H1 (cell line): Measurements from ENCODE around the gene STIM2. TPM values are rescaled to one million over a fixed set of nuclear protein-coding genes. Genes with fewer than 3 reads are reported as not detected.

Experiments
- CTCF ChIA-PET: fragments of 300-600 bp; sonication (Branson Sonifier 250); formaldehyde crosslinking; loops from one replicate; lab custom pipeline; 2021; ENCODE audit not compliant: partially characterized antibody; lab: Charles Lee
- POLR2A ChIA-PET: fragments of 300-600 bp; sonication (Branson Sonifier 250); formaldehyde crosslinking; loops from one replicate; lab custom pipeline; 2021; ENCODE audit warnings: inconsistent platforms; ENCODE audit not compliant: partially characterized antibody; lab: Charles Lee
- DNase-seq, 2 experiments: peaks; one replicate each; pipeline versions ENCODE4 v3.0.0 to v3.0.0-alpha.2; 2010 to 2022; ENCODE audit warnings: low spot score in 2 of 2, low read depth in 1 of 2, mixed read lengths in 1 of 2
- FAIRE-seq: peaks from 2 replicates; lab custom pipeline; 2011; peaks lifted over from hg19 to GRCh38; lab: Jason Lieb, UNC
- H2AFZ ChIP-seq: 2 replicates; pipeline ENCODE4 v1.8.1; 2012; ENCODE audit warnings: low read length, inconsistent platforms
- H2AK5ac ChIP-seq: 2 replicates; pipeline ENCODE4 v1.6.1; 2013; ENCODE audit warnings: low read depth, low read length
- H2BK120ac ChIP-seq: replicated peaks from 2 replicates; pipeline ENCODE3; 2013; ENCODE audit warnings: low read depth, low read length, inconsistent platforms
- H2BK12ac ChIP-seq: 2 replicates; pipeline ENCODE4 v1.6.1; 2013; ENCODE audit warnings: low read depth, low read length
- H2BK15ac ChIP-seq: 2 replicates; pipeline ENCODE4 v1.6.1; 2013; ENCODE audit warnings: low read length
- H2BK20ac ChIP-seq: 2 replicates; pipeline ENCODE4 v1.6.1; 2013; ENCODE audit warnings: low read length
- H2BK5ac ChIP-seq: 2 replicates; pipeline ENCODE4 v1.6.1; 2013; ENCODE audit warnings: low read depth, low read length
- H3K14ac ChIP-seq: 2 replicates; pipeline ENCODE4 v1.6.1; 2013; ENCODE audit warnings: inconsistent platforms; ENCODE audit not compliant: insufficient read length
- H3K18ac ChIP-seq: 2 replicates; pipeline ENCODE4 v1.6.1; 2013; ENCODE audit warnings: low read length; ENCODE audit errors: extremely low read depth
- H3K23ac ChIP-seq: 2 replicates; pipeline ENCODE4 v1.6.1; 2013; ENCODE audit warnings: inconsistent platforms; ENCODE audit not compliant: insufficient read length
- H3K23me2 ChIP-seq: 2 replicates; pipeline ENCODE4 v1.6.1; 2013; ENCODE audit warnings: low read depth, low read length
- H3K27ac ChIP-seq: 2 replicates; pipeline ENCODE4 v1.6.1; 2011; ENCODE audit warnings: low read depth, low read length, inconsistent platforms
- H3K27me3 ChIP-seq, 4 experiments: replicated peaks in 1 of 4; 1 replicate in 1 of 4; 2 replicates in 3 of 4; pipeline versions ENCODE4 v1.6.1 to v1.8.1; 2011 to 2013; ENCODE audit warnings: low read length in 3 of 4, mild to moderate bottlenecking in 3 of 4, inconsistent platforms in 2 of 4, mixed read lengths in 2 of 4, moderate library complexity in 1 of 4; ENCODE audit not compliant: control insufficient read depth in 3 of 4, insufficient read depth in 3 of 4; ENCODE audit errors: extremely low read depth in 1 of 4
- H3K36me3 ChIP-seq, 4 experiments: 2 replicates each; pipeline versions ENCODE4 v1.6.1 to v1.8.1; 2011 to 2013; ENCODE audit warnings: mild to moderate bottlenecking in 4 of 4, low read length in 3 of 4, moderate library complexity in 2 of 4, control low read depth in 1 of 4, inconsistent platforms in 1 of 4; ENCODE audit not compliant: insufficient read depth in 4 of 4, control insufficient read depth in 2 of 4
- H3K4ac ChIP-seq: replicated peaks from 2 replicates; pipeline ENCODE3; 2013; ENCODE audit warnings: low read length, low read depth, mixed read lengths, inconsistent platforms; ENCODE audit not compliant: insufficient read length
- H3K4me1 ChIP-seq, 4 experiments: replicated peaks in 1 of 4; 1 replicate in 1 of 4; 2 replicates in 3 of 4; pipeline versions ENCODE4 v1.6.1 to v1.8.1; 2011 to 2013; ENCODE audit warnings: low read length in 3 of 4, inconsistent platforms in 2 of 4, mixed read lengths in 1 of 4; ENCODE audit not compliant: insufficient read depth in 4 of 4, control insufficient read depth in 3 of 4
- H3K4me2 ChIP-seq, 2 experiments: 2 replicates each; pipeline versions ENCODE4 v1.6.1 to v1.8.1; 2011 to 2013; ENCODE audit warnings: low read depth in 2 of 2, low read length in 2 of 2, control low read depth in 1 of 2, inconsistent platforms in 1 of 2, mild to moderate bottlenecking in 1 of 2; ENCODE audit not compliant: insufficient read depth in 1 of 2
- H3K4me3 ChIP-seq, 4 experiments: fragments of 200-600, 300-600 bp in 1 of 4; sonication (generic), shearing (Covaris generic), sonication (Bioruptor Twin) in 1 of 4; 2 replicates each; pipeline versions ENCODE4 v1.5.1 to v1.8.1; 2011 to 2016; ENCODE audit warnings: low read length in 4 of 4, low read depth in 3 of 4, control low read depth in 2 of 4, inconsistent platforms in 2 of 4, mild to moderate bottlenecking in 2 of 4, mixed read lengths in 1 of 4, moderate library complexity in 1 of 4; ENCODE audit not compliant: insufficient read depth in 2 of 4; ENCODE audit errors: extremely low read depth in 1 of 4
- H3K56ac ChIP-seq: replicated peaks from 2 replicates; pipeline ENCODE3; 2013; ENCODE audit warnings: low read depth, mild to moderate bottlenecking, mixed read lengths, low read length, inconsistent platforms; ENCODE audit not compliant: insufficient read length
- H3K79me1 ChIP-seq: 2 replicates; pipeline ENCODE4 v1.6.1; 2013; ENCODE audit warnings: low read depth, low read length, control low read depth
- H3K79me2 ChIP-seq, 2 experiments: 2 replicates each; pipeline versions ENCODE4 v1.6.1 to v1.8.1; 2012 to 2013; ENCODE audit warnings: low read length in 2 of 2, mild to moderate bottlenecking in 2 of 2, inconsistent platforms in 1 of 2; ENCODE audit not compliant: insufficient read depth in 2 of 2, control insufficient read depth in 1 of 2
- H3K9ac ChIP-seq, 4 experiments: replicated peaks in 1 of 4; 1 replicate in 1 of 4; 2 replicates in 3 of 4; pipeline versions ENCODE4 v1.6.1 to v1.8.1; 2011 to 2013; ENCODE audit warnings: low read depth in 3 of 4, low read length in 3 of 4, control low read depth in 2 of 4, mild to moderate bottlenecking in 2 of 4, moderate library complexity in 2 of 4, inconsistent platforms in 1 of 4; ENCODE audit errors: extremely low read depth in 1 of 4
- H3K9me3 ChIP-seq, 2 experiments: 2 replicates each; pipeline versions ENCODE4 v1.6.1 to v1.8.1; 2012 to 2013; ENCODE audit warnings: mild to moderate bottlenecking in 2 of 2, moderate library complexity in 2 of 2, control low read depth in 1 of 2, inconsistent platforms in 1 of 2, low read depth in 1 of 2, low read length in 1 of 2, mixed read lengths in 1 of 2; ENCODE audit not compliant: insufficient read depth in 2 of 2
- H4K20me1 ChIP-seq, 2 experiments: replicated peaks in 1 of 2; 2 replicates each; pipeline versions ENCODE3 to v1.8.1; 2011 to 2013; ENCODE audit warnings: inconsistent platforms in 2 of 2, low read length in 2 of 2, mild to moderate bottlenecking in 1 of 2; ENCODE audit not compliant: insufficient read depth in 2 of 2, control insufficient read depth in 1 of 2
- H4K5ac ChIP-seq: 2 replicates; pipeline ENCODE4 v1.6.1; 2013; ENCODE audit warnings: low read length, low read depth, mixed read lengths, inconsistent platforms; ENCODE audit not compliant: insufficient read length
- H4K8ac ChIP-seq: 2 replicates; pipeline ENCODE4 v1.8.0; 2013; ENCODE audit warnings: mild to moderate bottlenecking, moderate library complexity, low read length, inconsistent platforms; ENCODE audit not compliant: insufficient read depth; ENCODE audit errors: extremely low read depth
- H4K91ac ChIP-seq: replicated peaks from 2 replicates; pipeline ENCODE3; 2013; ENCODE audit warnings: low read length, mixed read lengths, inconsistent platforms; ENCODE audit not compliant: insufficient read length
- CBX5 ChIP-seq: fragments of 300-800, 300-1000 bp; sonication (generic); IDR thresholded peaks from 2 replicates; pipeline ENCODE4 v1.7.1; 2016; ENCODE audit warnings: antibody characterized with exemption, low read length, low read depth
- CBX8 ChIP-seq: fragments of 300-800, 300-1000 bp; sonication (generic); IDR thresholded peaks from 2 replicates; pipeline ENCODE4 v1.7.1; 2016; ENCODE audit warnings: low read depth, low read length, borderline replicate concordance
- CEBPB ChIP-seq: IDR thresholded peaks from 2 replicates; pipeline ENCODE4 v1.6.1; 2012; ENCODE audit warnings: low read depth, low read length
- CREB1 ChIP-seq: IDR thresholded peaks from 2 replicates; pipeline ENCODE4 v1.6.1; 2012; ENCODE audit warnings: inconsistent platforms
- HDAC6 ChIP-seq: IDR thresholded peaks from one replicate; pipeline ENCODE4 v1.7.1; 2012; ENCODE audit warnings: low read depth, mild to moderate bottlenecking, inconsistent platforms, low read length, moderate library complexity
- KDM4A ChIP-seq: IDR thresholded peaks from one replicate; pipeline ENCODE4 v1.7.1; 2012; ENCODE audit warnings: low read depth, mild to moderate bottlenecking, moderate library complexity, low read length, inconsistent platforms; ENCODE audit not compliant: severe bottlenecking
- MAX ChIP-seq: IDR thresholded peaks from 2 replicates; pipeline ENCODE4 v1.6.1; 2012; ENCODE audit warnings: inconsistent platforms
- PHF8 ChIP-seq: fragments of 200-600 bp; sonication (generic); conservative IDR thresholded peaks from 2 replicates; pipeline ENCODE4 v1.7.1; 2012; ENCODE audit warnings: low read depth, mild to moderate bottlenecking, inconsistent platforms, low read length, moderate library complexity
- POLR2AphosphoS5 ChIP-seq: IDR thresholded peaks from 2 replicates; pipeline ENCODE4 v1.6.1; 2011; ENCODE audit warnings: low read depth, low read length
- RBBP5 ChIP-seq: IDR thresholded peaks from 2 replicates; pipeline ENCODE4 v1.7.1; 2012; ENCODE audit warnings: low read depth, mild to moderate bottlenecking, inconsistent platforms, low read length, moderate library complexity, borderline replicate concordance
- SAP30 ChIP-seq: fragments of 300-600 bp; sonication (generic); IDR thresholded peaks from 2 replicates; pipeline ENCODE4 v1.7.1; 2012; ENCODE audit warnings: low read length, moderate library complexity, mild to moderate bottlenecking, inconsistent platforms; ENCODE audit not compliant: insufficient read depth, insufficient replicate concordance
- SIRT6 ChIP-seq: IDR thresholded peaks from one replicate; pipeline ENCODE4 v1.7.1; 2012; ENCODE audit warnings: low read length, inconsistent platforms
- TAF7 ChIP-seq: optimal IDR thresholded peaks from 2 replicates; pipeline ENCODE3; 2011; ENCODE audit warnings: low read depth, mild to moderate bottlenecking, inconsistent platforms, low read length, moderate library complexity, borderline replicate concordance
- WGBS, 2 experiments: shearing (Covaris generic) in 1 of 2; methylation state at CpG; one replicate each; pipeline versions ENCODE4 v1.1.6 to v1.1.7; 2013 to 2015; ENCODE audit warnings: low lambda C conversion rate in 2 of 2, mixed read lengths in 2 of 2, inconsistent platforms in 1 of 2, low coverage in 1 of 2, missing lambda C conversion rate in 1 of 2; ENCODE audit not compliant: insufficient replicate concordance in 2 of 2, insufficient coverage in 1 of 2, insufficient read length in 1 of 2; ENCODE audit errors: extremely low coverage in 1 of 2, missing lambda C conversion rate in 1 of 2; 5-methylcytosine and 5-hydroxymethylcytosine counted together
- polyA plus RNA-seq, 7 experiments: library from polyadenylated mRNA; depleted of rRNA in 3 of 7; stranded (reverse) in 5 of 7; unstranded in 2 of 7; fragments of >200 nt in 5 of 7; fragments of 200-250 nt in 2 of 7; gene quantifications; 1 replicate in 5 of 7; 2 replicates in 1 of 7; 4 replicates in 1 of 7; pipeline versions ENCODE4 v1.2.1 to v1.2.3, GENCODE V29; 2011 to 2013; ENCODE audit warnings: missing spikeins in 2 of 7, mixed read lengths in 2 of 7
- total RNA-seq: library from RNA; stranded (reverse); fragmentation: NEBNext Ultra II Directional; extraction: Animal tissue kit (Norgen Biotek cat#: 25700); gene quantifications from 2 replicates; pipeline ENCODE4 v1.2.1, GENCODE V29; 2021
- TF ChIP-seq, protein P1 (sequence below): IDR thresholded peaks from 2 replicates; pipeline ENCODE4 v1.6.1; 2012; ENCODE audit warnings: inconsistent platforms

Gene STIM2
- total and polyA plus RNA-seq, 2 of the 8 experiments (the other 6 are each of a cell fraction or from before 2014, with no cell fraction given) = 22.9 to 23.0 TPM

DNA sequence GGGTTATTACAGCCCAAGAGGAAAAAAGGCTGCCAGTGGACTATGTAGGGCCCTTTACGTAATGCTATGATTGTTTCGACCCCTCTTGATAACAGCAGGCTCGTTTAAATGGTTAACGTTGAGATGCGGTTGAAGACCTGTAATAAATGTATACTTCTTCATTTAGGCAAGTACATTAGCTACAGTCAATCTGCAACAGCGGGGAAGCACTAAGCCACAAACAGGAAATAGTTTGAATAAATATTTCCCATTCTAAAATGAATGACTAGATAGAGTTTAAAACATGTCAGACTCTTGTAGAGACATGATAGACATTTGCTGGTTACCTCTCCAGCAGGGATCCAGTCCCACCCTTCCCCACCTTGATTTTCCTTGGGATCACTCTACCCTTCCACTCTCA is 38.1 kb upstream of the STIM2 start:
- H2BK15ac ChIP-seq = no peak overlapping the region
- no peak overlapping the region for H3K9ac ChIP-seq
- H3K4me2 ChIP-seq = no peak overlapping the region
- no peak overlapping the region for H2BK20ac ChIP-seq
- H3K4me1 ChIP-seq = peaks cover 0 to 5% (median 3%) of the 10 kb centered on the region in 4 experiments; a peak in 4 of 7 replicates
- no peaks in the 10 kb centered on the region for H3K27me3 ChIP-seq
- no peak overlapping the region for H3K27ac ChIP-seq
- no peaks in the 10 kb centered on the region for H3K23me2 ChIP-seq
- DNase-seq = no peak
- no peak overlapping the region for H4K5ac ChIP-seq
- TF ChIP-seq MAX (no peak), CBX5 (no peak), TAF7 (no peak), POLR2AphosphoS5 (no peak), KDM4A (no peak), CBX8 (no peak), HDAC6 (no peak), SAP30 (no peak), RBBP5 (no peak), SIRT6 (no peak), CREB1 (no peak), CEBPB (no peak), PHF8 (no peak)
- TF ChIP-seq, protein P1, sequence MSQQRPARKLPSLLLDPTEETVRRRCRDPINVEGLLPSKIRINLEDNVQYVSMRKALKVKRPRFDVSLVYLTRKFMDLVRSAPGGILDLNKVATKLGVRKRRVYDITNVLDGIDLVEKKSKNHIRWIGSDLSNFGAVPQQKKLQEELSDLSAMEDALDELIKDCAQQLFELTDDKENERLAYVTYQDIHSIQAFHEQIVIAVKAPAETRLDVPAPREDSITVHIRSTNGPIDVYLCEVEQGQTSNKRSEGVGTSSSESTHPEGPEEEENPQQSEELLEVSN = no peak
- H3K56ac ChIP-seq = no peak overlapping the region
- no peaks in the 10 kb centered on the region for H4K20me1 ChIP-seq
- FAIRE-seq = no peak
- no peak overlapping the region for H2BK12ac ChIP-seq
- no peaks in the 10 kb centered on the region for H3K79me1 ChIP-seq
- 84% methylated on average over 6 of the region's 6 CpGs; no CpG with 5 or more reads in 1 of the 2 experiments for WGBS, 2 experiments
- H3K9me3 ChIP-seq = peaks cover 3 to 5% of the 10 kb centered on the region in 2 experiments; a peak in 2 of 4 replicates
- no peak overlapping the region for H3K14ac ChIP-seq
- no peak overlapping the region for H2BK120ac ChIP-seq
- POLR2A ChIA-PET = no interaction called here
- H2AFZ ChIP-seq = no peak overlapping the region
- no peak overlapping the region for H3K4ac ChIP-seq
- CTCF ChIA-PET = no interaction called here
- H3K18ac ChIP-seq = no peak overlapping the region
- no peak overlapping the region for H2AK5ac ChIP-seq
- no peak overlapping the region for H4K91ac ChIP-seq
- H3K4me3 ChIP-seq = no peak overlapping the region
- no peak overlapping the region for H4K8ac ChIP-seq
- H3K79me2 ChIP-seq = no peaks in the 10 kb centered on the region
- no peak overlapping the region for H3K23ac ChIP-seq
- H2BK5ac ChIP-seq = no peak overlapping the region
- no peaks in the 10 kb centered on the region for H3K36me3 ChIP-seq
